HCT116 (cell line): ENCODE measurements around the gene SULT1B1.

Experiments
- EZH2 ChIP-seq: fragments of 200-600 bp; sonication (generic); IDR thresholded peaks from 2 replicates; pipeline ENCODE4 v1.6.1; 2017; ENCODE audit warnings: antibody characterized with exemption, mixed run types
- EZH2phosphoT487 ChIP-seq: fragments of 200-600 bp; IDR thresholded peaks from 2 replicates; pipeline ENCODE4 v1.6.1; 2018; ENCODE audit warnings: antibody characterized with exemption, borderline replicate concordance
- JUND ChIP-seq: IDR thresholded peaks from 2 replicates; pipeline ENCODE4 v1.6.1; 2012
- POLR2A ChIP-seq: IDR thresholded peaks from 2 replicates; pipeline ENCODE4 v1.7.0; 2011; ENCODE audit warnings: borderline replicate concordance; ENCODE audit not compliant: insufficient read depth, insufficient read length; ENCODE audit errors: extremely low read depth
- POLR2AphosphoS5 ChIP-seq: IDR thresholded peaks from 2 replicates; pipeline ENCODE4 v1.6.1; 2011; ENCODE audit warnings: mild to moderate bottlenecking, low read depth, low read length, moderate library complexity
- SIN3A ChIP-seq: IDR thresholded peaks from 2 replicates; pipeline ENCODE4 v1.6.1; 2012; ENCODE audit warnings: low read depth
- TF ChIP-seq, protein P1 (sequence below), 3 experiments: fragments of 200-600 bp in 1 of 3; sonication (generic) in 1 of 3; IDR thresholded peaks in 2 of 3; conservative IDR thresholded peaks in 1 of 3; 2 replicates each; pipeline ENCODE4 v1.5.1; 2012 to 2017; ENCODE audit warnings: low read depth in 2 of 3, low read length in 2 of 3, antibody characterized with exemption in 1 of 3, borderline replicate concordance in 1 of 3, control low read depth in 1 of 3, mild to moderate bottlenecking in 1 of 3, mixed read lengths in 1 of 3, mixed run types in 1 of 3, moderate library complexity in 1 of 3; ENCODE audit not compliant: insufficient read depth in 1 of 3
- TF ChIP-seq, protein P2 (sequence below): IDR thresholded peaks from 2 replicates; pipeline ENCODE4 v1.6.1; 2012; ENCODE audit warnings: low read depth

DNA sequence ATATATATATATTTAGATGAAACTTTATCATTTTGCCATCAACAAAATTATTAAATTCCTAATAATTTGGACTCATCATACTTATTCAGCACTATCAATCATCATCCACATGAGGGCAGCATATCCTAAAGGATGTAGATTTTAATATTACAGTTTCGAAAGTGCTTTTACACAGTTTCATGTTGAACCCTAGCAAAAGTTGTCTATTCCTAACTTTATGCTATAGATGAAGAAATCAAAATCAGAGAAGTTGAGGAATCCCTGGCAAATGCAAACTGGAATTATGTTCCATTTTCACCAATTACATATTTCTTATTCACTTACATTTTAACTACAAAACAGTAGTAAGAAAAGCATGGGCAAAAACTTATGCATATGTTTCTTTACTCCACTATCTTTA lies 70.8 kb downstream of the SULT1B1 start:
- TF ChIP-seq EZH2: no peak
- TF ChIP-seq, protein P1, sequence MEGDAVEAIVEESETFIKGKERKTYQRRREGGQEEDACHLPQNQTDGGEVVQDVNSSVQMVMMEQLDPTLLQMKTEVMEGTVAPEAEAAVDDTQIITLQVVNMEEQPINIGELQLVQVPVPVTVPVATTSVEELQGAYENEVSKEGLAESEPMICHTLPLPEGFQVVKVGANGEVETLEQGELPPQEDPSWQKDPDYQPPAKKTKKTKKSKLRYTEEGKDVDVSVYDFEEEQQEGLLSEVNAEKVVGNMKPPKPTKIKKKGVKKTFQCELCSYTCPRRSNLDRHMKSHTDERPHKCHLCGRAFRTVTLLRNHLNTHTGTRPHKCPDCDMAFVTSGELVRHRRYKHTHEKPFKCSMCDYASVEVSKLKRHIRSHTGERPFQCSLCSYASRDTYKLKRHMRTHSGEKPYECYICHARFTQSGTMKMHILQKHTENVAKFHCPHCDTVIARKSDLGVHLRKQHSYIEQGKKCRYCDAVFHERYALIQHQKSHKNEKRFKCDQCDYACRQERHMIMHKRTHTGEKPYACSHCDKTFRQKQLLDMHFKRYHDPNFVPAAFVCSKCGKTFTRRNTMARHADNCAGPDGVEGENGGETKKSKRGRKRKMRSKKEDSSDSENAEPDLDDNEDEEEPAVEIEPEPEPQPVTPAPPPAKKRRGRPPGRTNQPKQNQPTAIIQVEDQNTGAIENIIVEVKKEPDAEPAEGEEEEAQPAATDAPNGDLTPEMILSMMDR (IDR thresholded peaks at IDR 0.05 in 2 of 3, conservative IDR thresholded peaks at IDR 0.05 in 1 of 3; ENCODE audit: borderline replicate concordance in 1 of 3, insufficient read depth in 1 of 3, low read depth in 2 of 3, low read length in 2 of 3): peak; percentile 41 to 54 (median 50); a peak in 5 of 6 replicates
- TF ChIP-seq POLR2A: no peak
- TF ChIP-seq SIN3A: no peak
- TF ChIP-seq EZH2phosphoT487: no peak
- TF ChIP-seq, protein P2, sequence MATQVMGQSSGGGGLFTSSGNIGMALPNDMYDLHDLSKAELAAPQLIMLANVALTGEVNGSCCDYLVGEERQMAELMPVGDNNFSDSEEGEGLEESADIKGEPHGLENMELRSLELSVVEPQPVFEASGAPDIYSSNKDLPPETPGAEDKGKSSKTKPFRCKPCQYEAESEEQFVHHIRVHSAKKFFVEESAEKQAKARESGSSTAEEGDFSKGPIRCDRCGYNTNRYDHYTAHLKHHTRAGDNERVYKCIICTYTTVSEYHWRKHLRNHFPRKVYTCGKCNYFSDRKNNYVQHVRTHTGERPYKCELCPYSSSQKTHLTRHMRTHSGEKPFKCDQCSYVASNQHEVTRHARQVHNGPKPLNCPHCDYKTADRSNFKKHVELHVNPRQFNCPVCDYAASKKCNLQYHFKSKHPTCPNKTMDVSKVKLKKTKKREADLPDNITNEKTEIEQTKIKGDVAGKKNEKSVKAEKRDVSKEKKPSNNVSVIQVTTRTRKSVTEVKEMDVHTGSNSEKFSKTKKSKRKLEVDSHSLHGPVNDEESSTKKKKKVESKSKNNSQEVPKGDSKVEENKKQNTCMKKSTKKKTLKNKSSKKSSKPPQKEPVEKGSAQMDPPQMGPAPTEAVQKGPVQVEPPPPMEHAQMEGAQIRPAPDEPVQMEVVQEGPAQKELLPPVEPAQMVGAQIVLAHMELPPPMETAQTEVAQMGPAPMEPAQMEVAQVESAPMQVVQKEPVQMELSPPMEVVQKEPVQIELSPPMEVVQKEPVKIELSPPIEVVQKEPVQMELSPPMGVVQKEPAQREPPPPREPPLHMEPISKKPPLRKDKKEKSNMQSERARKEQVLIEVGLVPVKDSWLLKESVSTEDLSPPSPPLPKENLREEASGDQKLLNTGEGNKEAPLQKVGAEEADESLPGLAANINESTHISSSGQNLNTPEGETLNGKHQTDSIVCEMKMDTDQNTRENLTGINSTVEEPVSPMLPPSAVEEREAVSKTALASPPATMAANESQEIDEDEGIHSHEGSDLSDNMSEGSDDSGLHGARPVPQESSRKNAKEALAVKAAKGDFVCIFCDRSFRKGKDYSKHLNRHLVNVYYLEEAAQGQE: no peak
- no peak for TF ChIP-seq JUND
- TF ChIP-seq POLR2AphosphoS5: no peak
